ENCODE measurements around the gene CKAP5.

CKAP5 gene

GRCh38 chr11:46738887-46739286, 107.2 kb downstream of the CKAP5 start:
- no peak overlapping the region for H3K27ac ChIP-seq
- no peak for TF ChIP-seq CTCF (conservative IDR thresholded peaks at IDR 0.05)
- TF ChIP-seq ZFX (IDR thresholded peaks at IDR 0.05) = no peak

- TF ChIP-seq CTCF (conservative IDR thresholded peaks at IDR 0.05) = no peak
- no peak for TF ChIP-seq ZFX (IDR thresholded peaks at IDR 0.05)
Measured at GRCh38 chr11:46737699-46738098, 108.4 kb downstream of the CKAP5 start.

GRCh38 chr11:46736615-46737014, 109.5 kb downstream of the CKAP5 start:
- no peak overlapping the region for H3K27ac ChIP-seq
- no peak for TF ChIP-seq CTCF (conservative IDR thresholded peaks at IDR 0.05)
- no peak for TF ChIP-seq ZFX (IDR thresholded peaks at IDR 0.05)

More at GRCh38 chr11:46737699-46738098, 108.4 kb downstream of the CKAP5 start:
- H3K27ac ChIP-seq = no peak overlapping the region

- TF ChIP-seq CTCF (conservative IDR thresholded peaks at IDR 0.05) = no peak
- TF ChIP-seq ZFX (IDR thresholded peaks at IDR 0.05) = no peak
Measured at GRCh38 chr11:46736146-46736545, 109.9 kb downstream of the CKAP5 start.

GRCh38 chr11:46733234-46733633, 112.8 kb downstream of the CKAP5 start:
- H3K27ac ChIP-seq = no peak overlapping the region
- no peak for TF ChIP-seq CTCF (conservative IDR thresholded peaks at IDR 0.05)
- no peak for TF ChIP-seq ZFX (IDR thresholded peaks at IDR 0.05)

More at GRCh38 chr11:46736146-46736545, 109.9 kb downstream of the CKAP5 start:
- no peak overlapping the region for H3K27ac ChIP-seq

- TF ChIP-seq CTCF (conservative IDR thresholded peaks at IDR 0.05) = no peak
- TF ChIP-seq ZFX (IDR thresholded peaks at IDR 0.05) = no peak
- no peak overlapping the region for H3K27ac ChIP-seq
Measured at GRCh38 chr11:46731545-46731944, 114.5 kb downstream of the CKAP5 start.

GRCh38 chr11:46729110-46730027, 116.7 kb downstream of the CKAP5 start:
- TF ChIP-seq CTCF (conservative IDR thresholded peaks at IDR 0.05) (no peak), ZFX (IDR thresholded peaks at IDR 0.05) (no peak)
- H3K27ac ChIP-seq = no peak overlapping the region
